HTERT RPE-1 (cell line): ENCODE results near the gene LGALS14.
"Not testable (repeated sequence)": the region's sequence is repeated elsewhere in the genome, so short reads cannot be mapped to it uniquely, and the experiment has no call there.

Source experiments
- in situ Hi-C: fragments of 300-500 bp; cut with MboI; formaldehyde crosslinking; loops from 4 replicates; pipeline ENCODE4 v1.14.3; 2020; ENCODE audit warnings: low sequenced_read_pairs

The LGALS14 gene

GRCh38 chr19:39692822-39693221 lies 11.5 kb upstream of the LGALS14 start:
- in situ Hi-C loops = no loop called here

GRCh38 chr19:39695759-39696158 lies 8.5 kb upstream of the LGALS14 start:
- in situ Hi-C loops = no loop called here

- in situ Hi-C loops = no loop called here
These were observed 7.9 kb upstream of the LGALS14 start for GRCh38 chr19:39696387-39696786.

DNA sequence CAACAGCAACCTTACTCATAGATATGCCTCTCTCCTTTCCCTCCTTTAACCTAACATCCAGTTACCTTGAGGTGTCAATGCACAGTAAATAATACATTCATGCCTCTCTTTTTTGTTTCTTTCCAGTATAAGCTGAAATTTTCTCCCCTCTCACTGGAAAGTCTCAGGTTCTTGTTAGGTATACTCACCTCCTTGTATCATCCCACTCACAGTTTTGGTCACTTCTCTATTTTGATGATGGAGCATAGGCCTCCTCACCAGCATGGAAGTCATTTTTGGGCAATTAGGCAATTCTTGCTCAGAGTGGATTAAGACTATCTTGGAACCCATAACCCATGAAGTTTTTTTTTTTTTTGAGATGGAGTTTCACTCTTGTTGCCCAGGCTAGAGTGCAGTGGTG lies 5.7 kb upstream of the LGALS14 start:
- in situ Hi-C loops = no loop called here

- in situ Hi-C loops = no loop called here
These were observed 3.0 kb upstream of the LGALS14 start for GRCh38 chr19:39701291-39701690.

DNA sequence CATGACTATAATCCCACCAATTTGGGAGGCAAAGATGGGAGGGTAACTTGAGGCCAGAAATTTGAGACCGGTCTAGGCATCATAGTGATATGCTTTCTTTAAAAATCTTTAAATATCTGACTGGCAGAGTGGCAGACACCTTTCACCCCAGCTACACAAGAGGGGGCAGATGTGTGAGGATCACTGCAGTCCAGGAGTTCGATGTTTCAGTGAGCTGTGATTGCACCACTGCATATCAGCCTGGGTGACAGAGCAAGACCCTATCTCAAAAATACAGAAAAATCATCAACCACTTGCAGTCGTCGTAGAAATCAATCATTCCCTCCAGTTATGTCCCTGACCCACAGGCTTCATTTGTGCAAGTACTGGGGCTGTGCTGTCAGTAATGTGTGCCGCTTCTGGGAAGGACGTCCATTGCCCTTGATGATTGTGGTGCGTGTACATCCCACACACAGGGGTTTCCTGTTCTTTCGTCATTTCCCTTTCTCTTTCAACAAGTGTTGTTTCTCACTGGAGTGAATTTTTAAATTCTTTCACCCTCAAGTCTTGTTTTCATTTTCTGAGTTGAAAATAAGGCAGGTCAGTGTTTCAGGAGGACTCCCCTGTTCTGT lies 1.4 kb downstream of the LGALS14 start:
- in situ Hi-C loops = no loop called here

DNA sequence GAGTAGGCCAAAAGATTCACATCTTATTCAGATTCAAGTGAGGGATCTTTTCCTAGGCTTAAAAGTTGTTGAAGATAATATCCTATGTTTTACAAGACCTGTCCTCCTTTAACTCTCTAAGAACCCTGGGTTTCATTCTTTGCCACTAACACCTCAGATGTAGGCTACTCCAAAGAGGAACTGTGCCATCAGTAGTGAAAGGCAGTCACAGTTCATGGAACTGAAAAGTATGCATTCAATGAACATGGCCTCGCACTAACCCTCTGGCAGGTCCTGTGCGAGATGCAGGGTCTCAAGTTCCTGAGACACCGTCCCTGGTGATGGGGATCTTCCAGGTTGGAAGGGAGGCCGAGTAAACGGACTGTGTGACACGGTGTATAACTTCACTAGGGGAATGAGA lies 4.3 kb downstream of the LGALS14 start:
- in situ Hi-C loops = no loop called here

GRCh38 chr19:39709026-39709872 lies 5.0 kb downstream of the LGALS14 start:
- in situ Hi-C loops = no loop called here

GRCh38 chr19:39710333-39710890 lies 6.1 kb downstream of the LGALS14 start:
- in situ Hi-C loops = no loop called here

GRCh38 chr19:39720144-39720543 lies 15.9 kb downstream of the LGALS14 start:
- in situ Hi-C loops = not testable (repeated sequence)

- in situ Hi-C loops = no loop called here
These were observed 21.7 kb downstream of the LGALS14 start for GRCh38 chr19:39725995-39726394.

GRCh38 chr19:39727070-39727800 lies 23.0 kb downstream of the LGALS14 start:
- in situ Hi-C loops = no loop called here

DNA sequence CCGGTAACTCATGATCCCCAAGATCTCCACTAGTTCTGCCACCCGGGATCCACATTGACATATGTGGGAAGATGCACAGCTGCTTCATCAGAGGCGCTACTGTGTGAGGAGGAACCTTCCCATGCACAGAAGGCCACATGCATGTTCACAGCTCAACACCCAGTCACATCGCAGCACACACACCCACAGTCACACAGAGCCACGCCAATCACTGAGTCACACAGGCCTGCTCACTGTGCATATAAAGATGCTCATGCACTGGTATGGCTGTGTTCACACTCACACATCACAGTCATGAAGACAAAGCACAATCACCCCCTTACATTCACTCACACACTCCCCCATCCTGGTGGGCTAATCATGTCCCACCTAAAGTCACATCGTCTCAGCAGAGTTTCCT lies 23.8 kb downstream of the LGALS14 start:
- in situ Hi-C loops = no loop called here

DNA sequence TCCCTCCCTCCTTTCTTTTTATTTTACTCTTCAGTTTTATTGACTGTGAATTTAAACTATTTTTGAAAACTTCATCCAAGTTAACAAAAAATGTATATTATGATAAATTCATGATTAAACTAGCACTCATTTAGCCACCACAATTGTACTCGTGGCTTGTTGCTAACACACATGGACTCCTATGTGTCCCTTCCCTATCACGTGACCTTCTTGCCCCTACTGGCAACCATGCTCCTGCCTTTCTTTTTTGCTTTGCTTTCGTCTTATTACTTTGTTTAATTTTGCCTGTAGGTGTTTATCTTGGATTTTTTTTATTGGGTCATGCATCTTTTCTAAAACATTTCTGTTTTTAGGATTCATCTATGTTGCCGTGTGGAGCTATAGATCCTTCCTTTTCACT lies 25.3 kb downstream of the LGALS14 start:
- in situ Hi-C loops = no loop called here

- in situ Hi-C loops = no loop called here
These were observed 27.4 kb downstream of the LGALS14 start for GRCh38 chr19:39731685-39732084.

DNA sequence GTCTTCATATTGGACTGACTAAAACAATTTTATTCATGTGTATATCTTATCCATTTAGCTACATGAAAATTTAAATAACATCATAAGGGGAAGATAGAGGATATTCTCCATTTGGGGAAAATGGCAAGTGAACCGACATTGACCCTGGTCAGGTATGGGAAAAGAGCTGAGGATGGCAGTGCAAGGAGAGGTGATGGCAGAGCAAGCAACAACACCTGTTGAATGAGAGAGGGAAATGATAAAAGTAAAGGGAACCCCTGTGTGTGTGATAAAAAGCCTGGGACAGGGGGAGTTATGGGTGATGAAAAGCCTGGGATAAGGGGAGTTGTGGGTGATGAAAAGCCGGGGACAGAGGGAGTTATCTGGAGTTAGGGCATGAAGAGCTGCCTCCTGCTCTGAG lies 29.6 kb downstream of the LGALS14 start:
- in situ Hi-C loops = no loop called here

GRCh38 chr19:39735688-39736087 lies 31.4 kb downstream of the LGALS14 start:
- in situ Hi-C loops = no loop called here

DNA sequence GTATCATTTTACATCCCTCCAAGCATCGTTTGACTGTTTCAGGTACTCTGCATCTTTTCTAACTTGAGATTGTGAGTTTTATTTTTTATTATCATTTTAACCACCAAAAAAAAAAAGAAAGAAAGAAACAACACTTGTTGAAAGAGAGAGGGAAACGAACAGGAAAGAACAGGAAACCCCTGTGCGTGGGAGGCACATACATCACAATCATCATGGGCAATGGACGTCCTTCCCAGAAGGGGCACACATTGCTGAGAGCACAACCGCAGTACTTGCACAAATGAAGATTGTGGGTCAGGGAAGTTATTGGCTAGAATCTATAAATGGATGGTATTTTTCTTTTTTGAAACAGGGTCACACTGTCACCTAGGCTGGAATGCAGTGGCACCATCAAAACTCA lies 31.8 kb downstream of the LGALS14 start:
- in situ Hi-C loops = no loop called here

- in situ Hi-C loops = no loop called here
These were observed 33.1 kb downstream of the LGALS14 start for GRCh38 chr19:39737351-39737750.

GRCh38 chr19:39737891-39738290 lies 33.6 kb downstream of the LGALS14 start, which contains the start of gene CLC:
Gene CLC, minus strand, starts transcription at chr19:39738029. Its CDS starts 77 bp downstream, at chr19:39737952.
- in situ Hi-C loops = no loop called here

- in situ Hi-C loops = no loop called here
These were observed 34.5 kb downstream of the LGALS14 start for GRCh38 chr19:39738814-39739213.
